ENCODE measurements around the gene SUPT4H1. TPM values are rescaled to one million over a fixed set of nuclear protein-coding genes. Genes with fewer than 3 reads are reported as not detected.

The SUPT4H1 gene
- total RNA-seq, 3 donors from 2014 or later (not counting 1 experiment from before 2014, with no cell fraction given): 55.9 to 68.3 (median 68.1) TPM

GRCh38 chr17:58373923-58374322 lies 21.9 kb upstream of the SUPT4H1 start:
- ATAC-seq (no peak), DNase-seq (no peak)
- TF ChIP-seq CTCF (IDR thresholded peaks at IDR 0.05): no peak
- Mint-ChIP-seq H3K27me3 (ENCODE audit: low read depth in 2 of 2) (no peaks in the 10 kb centered on the region), H3K27ac (no peak overlapping the region), H3K36me3 (no peaks in the 10 kb centered on the region), H3K4me3 (no peak overlapping the region), H3K4me1 (peaks cover 44 to 52% of the 10 kb centered on the region in 2 donors), H3K9me3 (no peaks in the 10 kb centered on the region)
- intact Hi-C loops (cut with micrococcal nuclease): no loop called here
- no peak overlapping the region for H3K4me3 ChIP-seq (ENCODE audit: low read length)
- H3K27me3 ChIP-seq (ENCODE audit: control insufficient read depth, insufficient read depth, low read length): no peaks in the 10 kb centered on the region
- H3K36me3 ChIP-seq (ENCODE audit: control insufficient read depth, insufficient read depth, low read length): no peaks in the 10 kb centered on the region
- no peak overlapping the region for H3K27ac ChIP-seq (ENCODE audit: low read length)
- peaks cover 29% of the 10 kb centered on the region for H3K4me1 ChIP-seq (ENCODE audit: control insufficient read depth, insufficient read depth, low read length)
- no peaks in the 10 kb centered on the region for H3K9me3 ChIP-seq (ENCODE audit: control insufficient read depth, insufficient read depth, low read length)
- WGBS (ENCODE audit: insufficient coverage): 88% methylated on average over 1 of the region's 1 CpG

- Histone ChIP-seq H3K4me3 (ENCODE audit: low read length) (no peak overlapping the region), H3K27me3 (ENCODE audit: control insufficient read depth, insufficient read depth, low read length) (no peaks in the 10 kb centered on the region), H3K9me3 (ENCODE audit: control insufficient read depth, insufficient read depth, low read length) (no peaks in the 10 kb centered on the region), H3K27ac (ENCODE audit: low read length) (no peak overlapping the region), H3K4me1 (ENCODE audit: control insufficient read depth, insufficient read depth, low read length) (peaks cover 31% of the 10 kb centered on the region), H3K36me3 (ENCODE audit: control insufficient read depth, insufficient read depth, low read length) (no peaks in the 10 kb centered on the region)
- WGBS (ENCODE audit: insufficient coverage): 89% methylated on average over 5 of the region's 5 CpGs
- ATAC-seq (no peak), DNase-seq (no peak)
- H3K4me3 Mint-ChIP-seq: no peak overlapping the region
- no peaks in the 10 kb centered on the region for H3K36me3 Mint-ChIP-seq
- H3K27me3 Mint-ChIP-seq (ENCODE audit: low read depth in 2 of 2): no peaks in the 10 kb centered on the region
- no peak for TF ChIP-seq CTCF (IDR thresholded peaks at IDR 0.05)
- H3K9me3 Mint-ChIP-seq: no peaks in the 10 kb centered on the region
- peak overlapping the region in 1 of 2 donors; percentile 61 for H3K27ac Mint-ChIP-seq
- intact Hi-C loops (cut with micrococcal nuclease): no loop called here
- H3K4me1 Mint-ChIP-seq: peaks cover 42 to 50% of the 10 kb centered on the region in 2 donors
Observed at GRCh38 chr17:58373003-58373402, 21.0 kb upstream of the SUPT4H1 start.

- no peak for TF ChIP-seq CTCF (IDR thresholded peaks at IDR 0.05)
- DNase-seq: no peak
- H3K27me3 Mint-ChIP-seq (ENCODE audit: low read depth in 2 of 2): no peaks in the 10 kb centered on the region
- H3K36me3 ChIP-seq (ENCODE audit: control insufficient read depth, insufficient read depth, low read length): no peaks in the 10 kb centered on the region
- no peaks in the 10 kb centered on the region for H3K9me3 Mint-ChIP-seq
- no peaks in the 10 kb centered on the region for H3K27me3 ChIP-seq (ENCODE audit: control insufficient read depth, insufficient read depth, low read length)
- no peaks in the 10 kb centered on the region for H3K9me3 ChIP-seq (ENCODE audit: control insufficient read depth, insufficient read depth, low read length)
- peaks cover 42 to 50% of the 10 kb centered on the region in 2 donors for H3K4me1 Mint-ChIP-seq
- peaks cover 31% of the 10 kb centered on the region for H3K4me1 ChIP-seq (ENCODE audit: control insufficient read depth, insufficient read depth, low read length)
- no peaks in the 10 kb centered on the region for H3K36me3 Mint-ChIP-seq
- ATAC-seq: no peak
- no peak overlapping the region for H3K4me3 ChIP-seq (ENCODE audit: low read length)
- intact Hi-C loops (cut with micrococcal nuclease): no loop called here
- WGBS (ENCODE audit: insufficient coverage): 96% methylated on average over 6 of the region's 6 CpGs
- no peak overlapping the region for H3K27ac ChIP-seq (ENCODE audit: low read length)
- peak overlapping the region; percentile 75 to 88 for H3K27ac Mint-ChIP-seq
- peak overlapping the region; percentile 54 for H3K4me3 Mint-ChIP-seq
Observed at GRCh38 chr17:58371300-58371950, 19.4 kb upstream of the SUPT4H1 start.

GRCh38 chr17:58370716-58371115 lies 18.7 kb upstream of the SUPT4H1 start:
- 83% methylated on average over 9 of the region's 9 CpGs for WGBS (ENCODE audit: insufficient coverage)
- Mint-ChIP-seq H3K9me3 (no peaks in the 10 kb centered on the region), H3K4me1 (peaks cover 42 to 48% of the 10 kb centered on the region in 2 donors), H3K27me3 (ENCODE audit: low read depth in 2 of 2) (no peaks in the 10 kb centered on the region), H3K27ac (peak overlapping the region; percentile 75 to 88), H3K4me3 (peak overlapping the region; percentile 77), H3K36me3 (no peaks in the 10 kb centered on the region)
- TF ChIP-seq CTCF (IDR thresholded peaks at IDR 0.05): no peak
- intact Hi-C loops (cut with micrococcal nuclease): no loop called here
- Histone ChIP-seq H3K9me3 (ENCODE audit: control insufficient read depth, insufficient read depth, low read length) (no peaks in the 10 kb centered on the region), H3K36me3 (ENCODE audit: control insufficient read depth, insufficient read depth, low read length) (no peaks in the 10 kb centered on the region), H3K27me3 (ENCODE audit: control insufficient read depth, insufficient read depth, low read length) (no peaks in the 10 kb centered on the region), H3K4me1 (ENCODE audit: control insufficient read depth, insufficient read depth, low read length) (peaks cover 31% of the 10 kb centered on the region), H3K27ac (ENCODE audit: low read length) (no peak overlapping the region), H3K4me3 (ENCODE audit: low read length) (no peak overlapping the region)
- ATAC-seq (no peak), DNase-seq (no peak)
